GM06990 (cell line): ENCODE data around the gene RPS27L.

Experiments used
- DNase-seq: peaks from one replicate; pipeline ENCODE4 v3.0.0-alpha.2; 2011; ENCODE audit not compliant: insufficient read length; ENCODE audit errors: extremely low read depth
- H3K27me3 ChIP-seq: replicated peaks from 2 replicates; pipeline ENCODE4 v1.6.0; 2011; ENCODE audit warnings: low read length; ENCODE audit not compliant: control insufficient read depth, insufficient read depth
- H3K36me3 ChIP-seq: 2 replicates; pipeline ENCODE4 v1.5.1; 2011; ENCODE audit warnings: low read length; ENCODE audit not compliant: control insufficient read depth, insufficient read depth
- H3K4me3 ChIP-seq: replicated peaks from 2 replicates; pipeline ENCODE4 v1.5.1; 2011; ENCODE audit warnings: low read depth, mild to moderate bottlenecking, control low read depth, low read length
- TF ChIP-seq, protein P1 (sequence below): IDR thresholded peaks from 2 replicates; pipeline ENCODE4 v1.5.1; 2011; ENCODE audit warnings: low read length, control low read depth, mild to moderate bottlenecking, inconsistent platforms; ENCODE audit not compliant: insufficient read depth, poor library complexity, severe bottlenecking

RPS27L gene

DNA sequence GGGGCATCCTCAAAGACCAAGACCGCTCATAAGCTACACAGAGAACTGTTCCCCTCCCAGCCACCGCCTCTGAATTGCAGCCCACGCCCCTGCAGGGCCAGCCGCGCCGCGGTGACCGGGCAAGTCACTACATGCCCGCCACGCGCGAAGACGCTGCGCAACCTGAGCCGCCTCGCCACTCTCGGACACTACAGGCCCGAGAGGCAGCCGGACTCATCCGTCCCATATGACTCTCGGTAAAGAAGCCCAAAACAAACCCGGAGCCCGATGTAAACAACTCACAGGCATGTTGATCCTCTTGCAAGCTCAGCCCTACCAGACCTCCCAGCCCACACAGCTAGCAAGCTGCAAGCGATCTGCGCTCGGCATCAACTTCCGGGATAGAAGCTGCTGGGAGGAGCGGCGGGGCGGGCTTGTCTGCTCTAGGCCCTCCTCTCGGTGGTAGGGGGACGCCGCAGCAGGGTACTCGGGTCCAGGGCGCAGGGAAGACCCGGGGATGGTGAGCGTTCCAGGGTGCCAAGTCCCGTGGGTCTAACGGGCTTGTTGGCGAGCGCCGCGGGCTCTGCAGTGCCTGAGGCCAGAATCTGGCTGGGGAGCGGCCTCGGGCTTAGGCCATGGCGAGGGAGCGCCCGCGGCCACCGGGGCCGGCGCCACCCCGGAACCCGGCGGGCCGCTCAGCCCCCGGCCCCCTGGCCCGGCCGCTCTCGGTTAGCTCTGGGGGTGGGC lies at the start of gene RPS27L:
Gene RPS27L, minus strand, starts transcription at position 360 of the 726 bp plus-strand sequence. Its CDS starts 72 bp downstream, at position 288.
- peak within 1 kb of the TSS; percentile 75 for H3K4me3 ChIP-seq
- DNase-seq, result peak; percentile 89
- no peaks in the 10 kb centered on the region for H3K27me3 ChIP-seq
- H3K36me3 ChIP-seq, result peaks cover 2% of the 10 kb centered on the region
- TF ChIP-seq, protein P1, sequence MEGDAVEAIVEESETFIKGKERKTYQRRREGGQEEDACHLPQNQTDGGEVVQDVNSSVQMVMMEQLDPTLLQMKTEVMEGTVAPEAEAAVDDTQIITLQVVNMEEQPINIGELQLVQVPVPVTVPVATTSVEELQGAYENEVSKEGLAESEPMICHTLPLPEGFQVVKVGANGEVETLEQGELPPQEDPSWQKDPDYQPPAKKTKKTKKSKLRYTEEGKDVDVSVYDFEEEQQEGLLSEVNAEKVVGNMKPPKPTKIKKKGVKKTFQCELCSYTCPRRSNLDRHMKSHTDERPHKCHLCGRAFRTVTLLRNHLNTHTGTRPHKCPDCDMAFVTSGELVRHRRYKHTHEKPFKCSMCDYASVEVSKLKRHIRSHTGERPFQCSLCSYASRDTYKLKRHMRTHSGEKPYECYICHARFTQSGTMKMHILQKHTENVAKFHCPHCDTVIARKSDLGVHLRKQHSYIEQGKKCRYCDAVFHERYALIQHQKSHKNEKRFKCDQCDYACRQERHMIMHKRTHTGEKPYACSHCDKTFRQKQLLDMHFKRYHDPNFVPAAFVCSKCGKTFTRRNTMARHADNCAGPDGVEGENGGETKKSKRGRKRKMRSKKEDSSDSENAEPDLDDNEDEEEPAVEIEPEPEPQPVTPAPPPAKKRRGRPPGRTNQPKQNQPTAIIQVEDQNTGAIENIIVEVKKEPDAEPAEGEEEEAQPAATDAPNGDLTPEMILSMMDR, result no peak

DNA sequence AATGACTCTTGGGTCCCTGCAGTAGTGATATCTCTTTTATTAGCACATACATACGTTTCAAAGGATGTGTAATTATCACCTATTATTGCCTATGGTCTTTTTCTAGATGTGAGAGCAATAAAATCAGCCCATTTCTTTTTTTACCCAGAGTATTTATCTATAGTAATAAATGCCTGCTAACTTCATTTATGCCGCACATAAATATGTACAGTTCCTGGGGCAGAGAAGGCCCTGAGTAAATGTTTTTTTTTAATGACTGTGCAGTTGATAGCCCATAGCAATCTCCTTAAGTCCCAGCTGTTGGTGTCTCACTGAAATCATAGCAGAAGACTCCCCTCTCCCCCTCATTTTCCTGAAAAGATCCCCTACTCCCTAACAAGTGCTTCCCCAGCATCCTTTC lies 48.8 kb upstream of the RPS27L start:
- DNase-seq, result no peak

DNA sequence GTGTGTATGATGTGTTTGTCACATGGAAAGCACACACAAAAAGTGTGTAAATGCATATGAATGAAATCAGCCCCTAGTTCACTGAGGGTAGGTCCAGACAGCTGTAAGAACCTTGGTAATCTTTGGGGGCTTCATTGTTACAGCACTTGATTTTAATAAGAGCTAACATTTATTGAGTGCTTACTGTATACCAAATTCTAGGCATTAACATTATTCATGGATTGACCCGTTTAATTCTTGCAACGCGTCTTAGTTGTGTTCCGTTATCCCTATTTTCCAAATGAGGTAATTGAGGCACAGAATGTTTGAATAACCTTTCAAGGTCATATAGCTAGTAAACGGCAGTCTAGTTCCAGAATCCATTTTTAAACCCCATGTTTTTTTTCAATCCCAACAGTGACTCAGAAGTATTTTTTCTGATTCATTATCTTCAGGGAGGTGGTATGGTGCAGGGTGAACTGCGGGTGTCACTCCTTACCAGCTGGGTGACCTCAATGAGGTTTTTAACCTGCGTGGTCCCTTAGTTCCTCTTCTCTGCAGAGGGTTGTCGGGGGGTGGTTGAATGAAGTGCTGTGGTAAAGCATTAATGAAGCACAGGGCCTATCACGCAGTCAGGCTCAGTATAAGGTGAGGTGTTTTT lies 46.3 kb upstream of the RPS27L start:
- Histone ChIP-seq H3K36me3 (peaks cover 2% of the 10 kb centered on the region; the same call in 1 of the 2 replicates), H3K27me3 (no peaks in the 10 kb centered on the region), H3K4me3 (no peak overlapping the region)
- TF ChIP-seq, protein P1, result peak; percentile 7
- DNase-seq, result peak; percentile 41

More for the DNA sequence above, 48.8 kb upstream of the RPS27L start:
- Histone ChIP-seq H3K4me3 (no peak overlapping the region), H3K27me3 (no peaks in the 10 kb centered on the region), H3K36me3 (peaks cover 2% of the 10 kb centered on the region; the same call in 1 of the 2 replicates)
- TF ChIP-seq, protein P1, result no peak

DNA sequence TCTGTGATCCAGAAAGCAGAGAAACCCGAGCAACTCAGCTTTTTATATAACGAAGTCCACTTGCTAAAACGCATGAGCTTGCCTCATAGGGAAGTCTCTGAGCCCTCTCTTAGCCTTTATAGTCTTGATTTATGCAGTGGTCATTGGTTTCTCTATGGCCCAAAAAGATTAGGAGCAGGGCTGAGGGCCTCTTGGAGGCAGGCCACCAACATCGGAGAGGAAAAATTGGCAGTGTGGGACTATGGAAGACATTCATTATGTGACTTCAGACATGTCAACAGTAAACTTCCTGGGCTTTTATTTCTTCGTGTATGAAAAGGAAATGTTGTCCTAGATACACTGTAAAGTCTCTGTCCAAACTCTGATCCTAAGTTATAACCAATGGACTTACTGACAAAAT lies 45.6 kb upstream of the RPS27L start:
- TF ChIP-seq, protein P1, result no peak
- Histone ChIP-seq H3K36me3 (peaks cover 2% of the 10 kb centered on the region; the same call in 1 of the 2 replicates), H3K27me3 (no peaks in the 10 kb centered on the region), H3K4me3 (no peak overlapping the region)
- DNase-seq, result no peak

DNA sequence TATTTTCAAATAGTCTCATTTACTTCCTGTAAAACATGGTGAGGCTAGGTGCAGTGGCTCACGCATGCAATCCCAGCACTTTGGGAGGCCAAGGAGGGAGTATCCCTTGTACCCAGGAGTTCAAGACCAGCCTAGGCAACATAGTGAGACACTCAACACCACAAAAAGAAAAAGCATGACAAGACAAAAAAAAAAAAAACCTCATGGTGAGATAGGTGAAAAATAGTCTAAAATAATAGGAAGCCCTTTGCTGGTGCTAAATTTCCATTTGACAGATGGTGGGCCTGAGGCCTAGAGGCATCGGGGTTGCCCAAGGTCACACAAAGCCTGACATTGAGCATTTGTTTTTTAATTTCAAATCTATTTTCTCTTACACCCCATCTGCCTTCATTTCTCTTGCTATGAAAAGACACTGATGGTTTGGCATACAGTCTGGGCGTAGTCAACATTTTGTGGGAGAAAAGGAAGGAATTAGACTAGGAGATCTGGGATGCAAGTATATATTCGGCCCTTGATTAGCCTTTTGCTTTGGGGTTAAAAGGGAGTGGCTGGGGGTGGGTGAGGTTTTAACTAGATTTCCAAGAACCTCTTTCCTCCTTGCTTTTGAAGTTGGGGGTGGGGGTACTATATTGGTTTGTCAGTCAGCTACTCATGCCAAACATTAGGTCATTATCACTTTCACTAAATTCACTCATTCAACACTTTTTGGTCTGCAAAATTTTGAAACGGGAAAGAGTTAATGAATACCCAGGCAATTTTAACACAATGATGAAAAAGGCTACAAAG lies 43.4 kb upstream of the RPS27L start:
- TF ChIP-seq, protein P1, result no peak
- peaks cover 3% of the 10 kb centered on the region for H3K36me3 ChIP-seq
- no peak for DNase-seq

More for the DNA sequence above, 43.4 kb upstream of the RPS27L start:
- Histone ChIP-seq H3K27me3 (no peaks in the 10 kb centered on the region), H3K4me3 (no peak overlapping the region)
